ENCODE measurements around the gene NBEA.

NBEA gene

GRCh38 chr13:35411059-35411744 is 469.1 kb downstream of the NBEA start:
- no peak for DNase-seq

GRCh38 chr13:35448465-35448864 is 506.4 kb downstream of the NBEA start:
- no peak for DNase-seq

DNA sequence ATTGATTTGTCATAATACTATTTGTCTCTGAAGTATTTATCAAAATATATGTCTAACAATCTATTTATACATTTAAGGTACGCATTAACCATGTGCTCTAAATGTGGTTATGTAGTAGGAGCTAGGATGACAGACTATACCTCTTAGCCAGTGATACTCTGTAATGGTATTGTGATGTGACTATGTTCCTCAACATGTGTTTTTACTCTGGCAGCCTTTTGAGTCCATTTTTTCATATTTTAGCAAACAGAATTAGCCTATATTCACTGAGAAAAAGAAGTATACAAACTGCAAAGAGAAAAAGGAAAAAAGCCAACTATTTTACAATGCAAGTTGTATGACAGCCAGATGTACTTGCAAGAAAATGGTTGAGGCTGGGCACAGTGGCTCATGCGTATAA is 507.8 kb downstream of the NBEA start:
- no peak for DNase-seq

- no peak for DNase-seq
Measured at GRCh38 chr13:35455022-35455421, 513.0 kb downstream of the NBEA start.

GRCh38 chr13:35457258-35457657 is 515.2 kb downstream of the NBEA start:
- DNase-seq, result no peak

DNA sequence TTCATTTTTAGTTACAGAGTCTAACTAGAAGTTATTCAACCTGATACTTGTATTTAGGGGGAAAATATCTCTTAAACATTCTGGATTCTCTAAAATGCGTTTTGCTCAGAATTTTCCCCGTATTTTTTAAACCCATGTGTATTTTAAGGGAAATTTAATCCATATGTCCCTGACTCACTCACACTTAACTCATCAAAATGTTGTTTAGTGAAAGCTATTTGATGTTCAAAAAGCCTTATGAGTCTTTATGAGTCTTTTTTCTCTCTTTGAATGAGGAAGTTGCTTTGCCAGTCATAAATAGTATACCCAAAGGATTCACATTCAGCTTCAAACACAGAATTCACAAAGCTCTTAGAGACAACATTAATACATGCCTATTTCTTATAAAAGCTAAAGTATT is 518.0 kb downstream of the NBEA start:
- no peak for DNase-seq

DNA sequence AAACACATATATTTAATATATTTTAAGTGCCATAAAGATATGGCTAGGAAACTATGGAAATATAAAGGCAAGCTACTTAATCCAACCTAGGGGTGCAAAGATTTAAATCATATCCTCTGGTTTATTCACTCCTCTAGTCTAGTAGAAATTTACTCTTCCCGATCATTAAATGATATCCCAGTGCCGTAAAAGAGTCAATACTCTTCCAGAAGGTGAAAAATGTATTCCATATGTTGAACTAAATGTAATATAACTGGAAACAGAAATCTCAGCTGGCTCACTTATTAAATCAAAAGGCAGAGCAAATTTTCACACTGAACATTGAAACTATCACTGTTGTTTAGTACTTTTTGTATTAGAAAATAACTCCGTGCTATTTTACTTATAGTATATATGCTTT is 523.3 kb downstream of the NBEA start:
- DNase-seq, result no peak

DNA sequence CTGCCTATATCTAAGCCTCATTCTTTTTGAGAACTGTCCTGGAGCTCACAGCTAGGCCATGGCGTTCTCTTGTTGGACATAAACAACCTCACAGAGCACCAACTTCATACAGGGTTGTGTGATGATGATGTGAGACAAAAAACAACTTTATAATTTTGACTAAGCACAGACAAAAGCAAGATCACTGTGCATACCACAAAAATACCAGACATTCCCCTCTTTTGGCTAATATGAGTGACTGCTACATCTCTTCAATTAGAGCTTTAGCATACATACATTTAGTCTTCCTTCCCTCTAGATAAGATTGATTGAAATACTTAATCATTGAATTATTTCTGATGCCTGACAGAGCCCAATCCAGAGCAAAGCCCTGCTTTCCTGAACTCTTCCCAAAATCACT is 526.1 kb downstream of the NBEA start:
- no peak for DNase-seq

DNA sequence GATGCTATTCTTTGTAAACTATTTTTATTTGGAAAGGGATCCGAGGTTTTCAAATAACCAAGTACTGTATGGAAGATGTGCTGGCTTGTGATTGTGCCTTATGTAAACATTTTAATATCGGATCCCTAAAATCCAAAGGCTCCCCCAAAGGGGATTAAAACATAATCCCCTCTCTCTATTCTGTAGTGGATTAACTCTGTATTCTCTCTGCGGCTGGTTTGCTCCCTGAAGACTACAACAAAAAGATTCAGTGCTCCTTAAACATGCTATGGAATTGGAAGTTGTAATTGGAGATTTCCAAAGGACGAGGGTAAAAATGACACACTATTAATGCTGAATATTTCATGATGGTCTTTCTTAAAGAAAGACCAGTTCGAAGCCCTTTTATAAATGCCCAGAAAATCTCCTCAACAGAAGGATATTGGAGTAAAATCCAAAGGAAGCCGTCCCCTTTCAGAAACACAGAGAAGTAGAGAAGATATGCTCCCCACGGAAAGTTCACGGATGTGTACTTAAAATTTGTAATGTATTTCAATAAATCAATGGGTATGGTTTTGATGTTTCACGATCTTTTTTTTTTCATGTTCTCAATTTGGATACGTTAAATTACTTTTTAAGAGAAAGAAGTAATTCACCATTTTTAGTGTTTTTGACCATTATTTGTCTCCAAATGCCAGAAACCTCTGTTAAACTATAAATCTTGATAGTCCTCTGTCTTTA is 527.9 kb downstream of the NBEA start:
- no peak for DNase-seq

DNA sequence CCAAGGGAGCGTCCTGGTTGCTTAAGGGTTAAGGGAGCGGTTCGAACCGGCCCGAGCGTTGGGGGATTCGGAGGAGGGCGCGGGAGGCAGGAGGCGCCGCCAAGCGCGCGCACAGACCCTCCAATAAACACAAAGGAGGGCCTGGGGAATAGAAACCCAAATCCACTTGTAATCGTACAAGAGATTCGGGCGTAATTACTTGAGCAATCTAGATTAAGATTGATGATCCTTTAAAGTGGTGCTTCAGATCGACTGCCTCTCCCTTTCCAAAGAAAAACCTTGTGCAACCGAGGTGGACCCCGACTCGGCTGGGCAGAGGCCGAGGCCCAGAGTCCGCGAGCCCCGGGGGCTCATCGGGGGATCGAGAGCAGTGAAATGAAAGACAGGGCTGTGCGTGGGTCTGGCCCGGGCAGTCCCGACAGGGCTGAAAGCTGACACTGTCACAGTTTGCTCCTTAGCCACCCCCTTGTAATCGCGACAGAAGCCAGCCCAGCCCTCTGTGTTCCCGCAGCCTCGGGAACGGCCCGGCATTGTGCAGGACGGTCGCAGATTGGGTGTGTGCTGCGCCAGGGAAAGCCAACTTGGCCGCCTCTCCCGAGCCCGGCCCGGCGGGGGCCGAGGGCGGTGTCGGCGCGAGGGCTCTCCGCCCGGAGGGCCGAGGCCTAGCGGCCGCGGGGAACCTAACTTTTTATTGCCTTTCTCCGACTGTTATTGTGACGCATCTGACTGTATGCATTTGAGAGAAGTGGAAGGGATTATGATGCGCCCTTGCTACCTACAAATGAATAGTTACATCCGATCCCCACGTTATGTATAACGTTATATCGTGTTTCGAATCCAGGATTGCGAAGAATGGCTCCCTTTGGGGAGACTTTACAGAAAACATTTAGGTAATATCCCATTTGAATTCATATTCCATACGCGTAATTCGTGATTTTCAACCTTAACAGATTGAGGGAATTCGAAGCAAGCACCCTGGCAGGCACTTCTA is 528.9 kb downstream of the NBEA start:
- no peak for DNase-seq

GRCh38 chr13:35471706-35472322 is 529.7 kb downstream of the NBEA start:
- no peak for DNase-seq

GRCh38 chr13:35472323-35472881 is 530.3 kb downstream of the NBEA start:
- DNase-seq, result no peak

- no peak for DNase-seq
Measured at GRCh38 chr13:35473206-35473775, 531.2 kb downstream of the NBEA start.

DNA sequence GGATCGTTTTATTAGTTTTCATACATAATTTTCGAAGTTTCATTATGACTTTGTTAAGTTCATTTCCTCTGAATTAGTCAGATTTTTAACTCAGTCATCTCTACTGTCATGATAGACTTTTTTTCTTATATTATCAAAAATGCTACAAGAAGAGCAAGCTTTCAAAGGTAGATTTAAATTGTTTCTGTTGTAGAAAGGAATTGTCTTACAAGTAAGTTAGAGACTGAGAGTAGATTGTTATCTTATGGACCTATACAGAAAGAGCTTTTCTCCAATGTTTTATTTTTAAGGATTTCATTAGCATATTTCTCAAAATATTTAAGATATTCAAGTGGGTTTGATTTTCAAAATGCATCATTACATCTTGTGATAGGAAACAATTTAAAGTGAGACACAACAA is 531.7 kb downstream of the NBEA start:
- DNase-seq, result no peak

- no peak for DNase-seq
Measured at GRCh38 chr13:35474496-35475211, 532.6 kb downstream of the NBEA start.

DNA sequence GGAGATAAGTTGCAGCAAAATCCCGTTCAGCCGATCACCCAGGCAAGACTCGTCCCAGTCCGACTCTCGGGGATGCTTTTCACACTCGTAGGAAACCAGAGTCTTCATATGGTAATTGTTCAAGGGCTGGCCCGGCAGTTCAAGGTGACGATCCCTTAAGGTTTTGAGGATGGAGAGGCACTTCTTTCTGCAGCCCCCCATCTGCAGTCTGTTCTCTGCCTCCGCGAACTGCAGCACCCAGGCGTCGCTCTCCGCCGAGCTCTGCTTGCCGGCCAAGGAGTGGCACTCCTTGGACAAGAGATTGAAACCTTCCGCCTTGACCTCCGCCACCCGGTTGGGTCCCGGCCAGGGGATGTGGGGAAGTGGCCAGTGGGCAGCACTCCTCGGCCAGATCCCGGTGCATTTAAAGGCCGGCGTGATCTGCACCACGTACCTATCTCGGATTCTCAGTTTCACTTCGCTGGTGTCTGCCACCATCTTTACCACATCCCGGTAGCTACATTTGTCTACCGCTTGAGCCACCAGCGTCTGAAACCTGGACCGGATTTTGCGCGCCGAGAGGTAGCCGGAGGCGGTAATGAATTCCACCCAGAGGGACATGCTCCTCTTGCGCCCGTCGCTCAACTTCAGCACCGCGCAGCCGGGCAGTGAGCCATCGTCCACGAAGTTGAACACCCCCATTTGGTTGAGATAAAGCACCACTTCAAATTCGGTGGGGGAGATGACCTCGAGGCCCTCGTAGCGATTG is 533.3 kb downstream of the NBEA start:
- DNase-seq, result no peak

- DNase-seq, result peak; percentile 58
Measured at GRCh38 chr13:35475960-35476943, 534.2 kb downstream of the NBEA start, which contains the start of gene MAB21L1. Gene MAB21L1 (minus strand): TSS chr13:35476689. CDS start chr13:35476138, 551 bp downstream.

DNA sequence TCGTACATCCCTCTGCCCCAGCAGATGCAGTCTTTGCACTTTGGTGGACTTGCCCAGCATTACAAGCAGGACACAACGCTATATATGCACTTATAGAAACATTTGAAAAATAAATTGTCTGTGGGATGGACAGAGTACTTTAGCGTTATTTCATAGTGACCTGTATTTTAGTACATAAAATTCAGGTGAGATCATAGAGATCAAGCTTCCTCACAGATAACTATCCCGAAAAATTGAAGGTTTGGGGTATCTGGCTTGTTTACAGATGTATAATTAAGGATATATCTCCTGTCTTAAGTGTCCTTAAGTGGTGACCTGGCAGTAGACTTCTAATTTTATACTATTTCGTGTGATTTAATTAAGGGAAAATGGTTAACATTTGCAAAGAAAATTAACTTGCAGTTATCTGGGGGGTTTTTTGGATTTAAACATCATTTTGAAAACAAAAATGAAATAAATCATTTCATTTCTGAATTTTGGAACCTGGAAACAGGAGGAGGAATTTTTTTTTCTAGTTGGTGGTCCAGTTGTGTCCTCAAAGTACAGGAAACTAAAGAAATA is 535.4 kb downstream of the NBEA start:
- DNase-seq, result no peak
